H1 (cell line): ENCODE measurements around the gene ADAMTS17. TPM values are rescaled to one million over a fixed set of nuclear protein-coding genes. Genes with fewer than 3 reads are reported as not detected.

Source experiments
- ASH2L ChIP-seq: fragments of 200-600, 300-600 bp; sonication (generic); IDR thresholded peaks from one replicate; pipeline ENCODE4 v1.7.1; 2017; ENCODE audit warnings: low read length
- EGR1 ChIP-seq: IDR thresholded peaks from 2 replicates; pipeline ENCODE4 v1.6.1; 2011; ENCODE audit warnings: low read depth, low read length, borderline replicate concordance
- polyA plus RNA-seq, 7 experiments: library from polyadenylated mRNA; depleted of rRNA in 3 of 7; stranded (reverse) in 5 of 7; unstranded in 2 of 7; fragments of >200 nt in 5 of 7; fragments of 200-250 nt in 2 of 7; gene quantifications; 1 replicate in 5 of 7; 2 replicates in 1 of 7; 4 replicates in 1 of 7; pipeline versions ENCODE4 v1.2.1 to v1.2.3, GENCODE V29; 2011 to 2013; ENCODE audit warnings: missing spikeins in 2 of 7, mixed read lengths in 2 of 7
- total RNA-seq: library from RNA; stranded (reverse); fragmentation: NEBNext Ultra II Directional; extraction: Animal tissue kit (Norgen Biotek cat#: 25700); gene quantifications from 2 replicates; pipeline ENCODE4 v1.2.1, GENCODE V29; 2021

ADAMTS17 gene
- total and polyA plus RNA-seq, 2 of the 8 experiments (the other 6 are each of a cell fraction or from before 2014, with no cell fraction given): 0.51 to 1.7 TPM

DNA sequence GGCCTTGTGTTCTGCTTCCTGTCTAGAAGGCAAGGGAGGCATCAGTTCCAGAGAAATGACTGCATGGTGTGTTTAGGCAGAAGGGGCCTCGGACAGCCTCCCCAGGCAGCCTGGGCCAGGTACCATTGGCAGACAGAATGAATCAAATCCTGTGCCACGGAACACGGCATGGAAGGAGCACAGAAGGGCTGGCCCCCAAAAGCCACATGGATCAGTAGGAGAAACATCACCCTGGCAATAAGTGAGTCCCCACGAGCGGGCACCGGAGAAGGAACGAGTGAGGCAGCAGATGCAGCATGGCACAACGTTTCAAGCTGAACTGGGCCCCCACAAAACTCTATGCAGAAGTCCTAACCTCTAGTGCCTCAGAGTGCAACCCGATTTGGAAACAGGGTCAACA is 223.2 kb downstream of the ADAMTS17 start (continued):
- TF ChIP-seq ASH2L (no peak), EGR1 (no peak)
